GM13977 (cell line): Measurements from ENCODE around the gene TCOF1.

Source experiments
- DNase-seq: peaks from one replicate; pipeline ENCODE4 v3.0.0; 2012; ENCODE audit warnings: low spot score
- in situ Hi-C: fragments of 300-500 bp; cut with MboI; formaldehyde crosslinking; loops from one replicate; pipeline ENCODE4 v1.12.0; 2022; ENCODE audit warnings: low sequenced_read_pairs, low pct_unique_long_range_greater_than_20kb, mixed read lengths, inconsistent platforms; ENCODE audit not compliant: unreplicated experiment
- TF ChIP-seq, protein P1 (sequence below): IDR thresholded peaks from 2 replicates; pipeline ENCODE4 v1.5.1; 2012; ENCODE audit warnings: mild to moderate bottlenecking, control low read depth; ENCODE audit not compliant: insufficient read depth; ENCODE audit errors: extremely low read depth, missing control alignments

TCOF1 gene

DNA sequence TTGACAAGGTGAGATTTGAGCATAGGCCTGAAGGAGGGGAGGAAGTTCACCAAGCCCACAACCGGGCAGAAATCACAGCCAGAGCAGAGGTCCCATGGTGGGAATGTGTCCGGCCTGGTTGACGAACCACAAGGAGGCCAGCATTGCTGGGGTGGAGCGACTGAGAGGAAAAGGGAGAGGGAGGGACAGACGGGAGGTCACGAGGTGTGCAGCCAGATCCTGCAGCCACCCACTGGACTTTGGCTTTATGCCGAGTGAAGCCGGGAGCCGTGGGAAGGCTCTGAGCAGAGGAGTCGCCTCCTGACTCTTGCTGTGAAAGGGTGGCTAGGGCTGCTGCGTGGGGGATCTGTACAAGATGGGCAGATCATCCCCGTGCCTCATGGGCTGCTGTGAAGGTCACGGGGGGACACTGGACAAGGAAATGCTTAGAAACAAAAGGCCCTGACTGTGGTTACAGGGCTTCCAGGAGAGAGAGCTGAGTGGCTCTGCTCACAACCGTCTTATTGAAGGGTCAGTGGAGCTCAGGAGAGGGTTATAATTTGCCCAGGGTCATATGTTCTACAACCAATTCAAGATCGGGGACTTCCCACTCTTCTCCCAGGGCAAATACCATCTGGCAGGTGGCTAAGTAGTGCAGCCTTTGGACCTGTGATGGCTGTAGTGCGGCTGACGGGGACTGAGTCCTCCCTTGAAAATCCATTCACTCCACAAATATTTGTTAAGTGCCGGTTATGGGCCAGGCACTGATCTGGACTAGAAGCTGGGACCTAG lies 70.8 kb downstream of the TCOF1 start:
- in situ Hi-C loops = no loop called here
- no peak for DNase-seq
- TF ChIP-seq, protein P1, sequence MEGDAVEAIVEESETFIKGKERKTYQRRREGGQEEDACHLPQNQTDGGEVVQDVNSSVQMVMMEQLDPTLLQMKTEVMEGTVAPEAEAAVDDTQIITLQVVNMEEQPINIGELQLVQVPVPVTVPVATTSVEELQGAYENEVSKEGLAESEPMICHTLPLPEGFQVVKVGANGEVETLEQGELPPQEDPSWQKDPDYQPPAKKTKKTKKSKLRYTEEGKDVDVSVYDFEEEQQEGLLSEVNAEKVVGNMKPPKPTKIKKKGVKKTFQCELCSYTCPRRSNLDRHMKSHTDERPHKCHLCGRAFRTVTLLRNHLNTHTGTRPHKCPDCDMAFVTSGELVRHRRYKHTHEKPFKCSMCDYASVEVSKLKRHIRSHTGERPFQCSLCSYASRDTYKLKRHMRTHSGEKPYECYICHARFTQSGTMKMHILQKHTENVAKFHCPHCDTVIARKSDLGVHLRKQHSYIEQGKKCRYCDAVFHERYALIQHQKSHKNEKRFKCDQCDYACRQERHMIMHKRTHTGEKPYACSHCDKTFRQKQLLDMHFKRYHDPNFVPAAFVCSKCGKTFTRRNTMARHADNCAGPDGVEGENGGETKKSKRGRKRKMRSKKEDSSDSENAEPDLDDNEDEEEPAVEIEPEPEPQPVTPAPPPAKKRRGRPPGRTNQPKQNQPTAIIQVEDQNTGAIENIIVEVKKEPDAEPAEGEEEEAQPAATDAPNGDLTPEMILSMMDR = no peak

DNA sequence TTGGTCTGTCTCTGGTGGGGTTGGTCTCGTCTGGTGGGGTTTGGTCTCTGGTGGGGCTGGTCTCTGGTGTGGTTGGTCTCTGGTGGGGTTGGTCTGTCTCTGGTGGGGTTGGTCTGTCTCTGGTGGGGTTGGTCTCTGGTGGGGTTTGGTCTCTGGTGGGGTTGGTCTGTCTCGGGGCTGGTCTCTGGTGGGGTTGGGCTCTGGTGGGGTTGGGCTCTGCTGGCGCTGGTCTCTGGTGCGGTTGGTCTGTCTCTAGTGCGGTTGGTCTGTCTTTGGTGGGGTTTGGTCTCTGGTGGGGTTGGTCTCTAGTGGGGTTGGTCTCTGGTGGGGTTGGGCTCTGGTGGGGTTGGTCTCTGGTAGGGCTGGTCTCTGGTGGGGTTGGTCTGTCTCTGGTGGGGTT lies 71.5 kb downstream of the TCOF1 start:
- TF ChIP-seq, protein P1 = no peak
- DNase-seq = no peak
- in situ Hi-C loops = no loop called here

DNA sequence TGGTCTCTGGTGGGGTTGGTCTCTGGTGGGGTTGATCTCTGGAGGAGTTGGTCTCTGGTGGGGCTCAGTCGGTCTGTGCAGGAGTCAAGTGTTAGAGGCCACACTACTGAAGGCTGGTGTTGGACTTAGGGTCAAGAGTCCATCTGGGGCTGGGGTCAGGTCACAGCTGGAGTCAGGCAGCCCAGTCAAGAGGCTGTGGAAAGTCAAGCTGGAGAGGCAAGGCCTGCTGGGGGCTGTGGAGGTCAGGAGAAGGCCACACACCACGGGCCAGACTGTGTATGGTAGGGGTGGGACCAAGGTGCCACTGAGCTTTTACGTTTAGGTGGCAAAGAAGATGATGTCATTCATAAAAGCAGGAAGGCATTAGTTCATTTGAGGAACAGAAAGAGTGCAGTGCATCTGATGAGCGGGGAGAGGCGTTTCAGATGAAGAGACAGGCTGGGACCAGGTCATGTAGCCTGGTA lies 71.9 kb downstream of the TCOF1 start:
- peak; percentile 64 for DNase-seq
- TF ChIP-seq, protein P1 = no peak
- in situ Hi-C loops = no loop called here

DNA sequence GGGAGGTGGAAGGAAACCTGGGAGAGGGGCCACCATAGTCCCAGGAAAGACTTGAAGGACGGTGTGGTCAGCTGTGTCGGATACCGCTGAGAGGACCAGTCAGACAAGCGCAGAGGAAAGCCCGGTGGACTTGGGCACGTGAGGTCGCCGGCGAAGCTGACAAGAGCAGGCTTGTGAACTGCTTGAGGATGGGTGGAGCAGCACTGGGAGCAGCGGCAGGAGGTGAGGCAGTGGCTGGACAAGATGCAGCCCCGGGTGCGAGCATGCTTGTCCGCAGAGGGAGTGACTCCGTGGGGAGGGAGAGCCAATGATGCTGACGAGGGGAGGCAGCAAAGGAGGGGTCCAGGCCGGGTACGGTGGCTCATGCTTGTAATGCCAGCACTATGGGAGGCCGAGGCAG lies 73.6 kb downstream of the TCOF1 start:
- TF ChIP-seq, protein P1 = no peak
- DNase-seq = no peak
- in situ Hi-C loops = no loop called here

DNA sequence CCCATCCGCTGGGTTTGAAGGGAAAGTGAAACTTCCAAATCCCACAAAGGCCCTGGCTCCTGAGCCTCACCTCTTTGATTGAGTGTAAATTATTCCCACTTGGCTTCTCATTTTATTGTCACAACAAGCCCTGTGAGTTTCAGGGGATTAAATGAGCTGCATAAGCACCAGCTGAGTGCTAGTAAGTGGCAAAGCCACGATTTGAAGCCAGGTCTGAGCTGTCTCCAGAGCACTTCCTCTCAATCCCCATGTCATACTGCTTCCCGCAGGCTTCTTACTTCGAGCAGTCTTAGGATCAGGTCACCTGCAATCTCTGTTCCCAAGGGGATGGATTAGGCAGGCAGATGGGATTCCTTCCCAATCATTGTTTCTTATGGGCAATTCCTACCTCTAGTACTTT lies 74.1 kb downstream of the TCOF1 start:
- DNase-seq = no peak
- in situ Hi-C loops = no loop called here
- TF ChIP-seq, protein P1 = no peak

DNA sequence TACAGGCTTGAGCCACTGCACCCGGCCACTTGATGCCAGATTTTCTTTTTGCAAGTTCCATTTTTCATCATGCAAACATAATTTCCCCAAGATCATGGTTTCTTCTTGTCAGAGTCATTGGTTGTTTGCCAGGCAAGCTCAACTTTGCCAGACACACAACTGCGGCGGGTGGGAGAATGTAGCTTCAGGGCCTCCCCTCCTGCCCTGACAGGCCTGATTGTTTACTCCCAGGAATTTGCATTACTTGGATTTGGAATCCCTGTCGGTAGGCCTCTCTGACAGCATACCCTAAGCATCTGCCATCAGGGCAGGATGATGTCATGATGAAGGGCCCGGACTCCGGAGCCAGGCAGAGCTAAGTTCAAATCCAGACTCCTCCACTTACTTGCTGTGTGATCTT lies 77.0 kb downstream of the TCOF1 start:
- DNase-seq = no peak
- in situ Hi-C loops = no loop called here
- TF ChIP-seq, protein P1 = no peak

DNA sequence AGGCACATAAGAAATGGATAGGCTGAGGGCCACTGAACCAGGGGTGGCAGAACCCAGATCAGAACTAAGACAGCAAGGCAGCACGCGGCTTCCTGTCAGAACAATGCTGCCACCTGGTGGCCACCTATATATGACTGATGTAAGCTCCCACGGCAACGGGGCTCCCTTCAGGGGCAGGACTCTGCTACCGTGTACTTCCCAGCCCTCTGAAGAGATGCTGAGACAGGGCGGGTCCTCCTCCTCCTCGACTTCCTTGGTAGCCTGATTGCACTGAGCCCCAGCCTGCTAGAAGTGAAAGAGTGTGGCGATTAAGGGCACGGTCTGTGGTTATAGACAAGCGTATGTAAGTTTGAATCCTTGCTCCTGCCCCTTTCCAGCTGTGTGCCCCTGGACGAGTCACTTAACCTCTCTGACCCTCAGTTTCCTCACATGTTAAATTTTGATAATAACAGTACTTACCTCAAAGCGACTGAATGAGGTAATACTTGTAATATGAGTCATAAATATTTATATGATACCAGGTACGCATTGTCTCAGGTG lies 78.7 kb downstream of the TCOF1 start:
- TF ChIP-seq, protein P1 = peak; percentile 83
- DNase-seq = peak; percentile 89
- in situ Hi-C loops = no loop called here
